ENCODE measurements around the gene BTBD2. TPM values are rescaled to one million over a fixed set of nuclear protein-coding genes. Genes with fewer than 3 reads are reported as not detected.

BTBD2 gene
- total RNA-seq, 2 experiments from 2014 or later = 37.4 to 52.7 TPM

Other genes with a start within 250 kb of the BTBD2 start
- 10 to 100 TPM in 1 of 2 experiments, 1 to 10 TPM in 1; 7.3 to 21.8 TPM for gene ATP8B3, start 203.4 kb downstream of the BTBD2 start, total RNA-seq
- gene REXO1, start 167.2 kb downstream of the BTBD2 start, total RNA-seq = 10 to 100 TPM; 58.4 to 68.4 TPM
- 10 to 100 TPM; 22.6 to 28.1 TPM for gene KLF16, start 152.1 kb downstream of the BTBD2 start, total RNA-seq
- gene ABHD17A, start 130.2 kb downstream of the BTBD2 start, total RNA-seq = 100 to 1,000 TPM; 156 to 189 TPM
- 10 to 100 TPM in 1 of 2 experiments, 1 to 10 TPM in 1; 9.3 to 11.4 TPM for gene ADAT3, start 110.3 kb downstream of the BTBD2 start, total RNA-seq
- gene SCAMP4, start 110.3 kb downstream of the BTBD2 start, total RNA-seq = 10 to 100 TPM; 32.9 to 34.8 TPM
- 100 to 1,000 TPM; 114 to 129 TPM for gene CSNK1G2, start 74.5 kb downstream of the BTBD2 start, total RNA-seq
- gene MKNK2, start 35.5 kb upstream of the BTBD2 start, total RNA-seq = 100 to 1,000 TPM; 196 to 201 TPM
- gene MOB3A, start 80.6 kb upstream of the BTBD2 start, total RNA-seq = 100 to 1,000 TPM; 200 to 202 TPM
- gene IZUMO4, start 81.2 kb upstream of the BTBD2 start, total RNA-seq = 10 to 100 TPM in 1 of 2 experiments, 1 to 10 TPM in 1; 7.2 to 10.1 TPM
- gene AP3D1, start 135.9 kb upstream of the BTBD2 start, total RNA-seq = 100 to 1,000 TPM; 110 to 127 TPM
- 100 to 1,000 TPM in 1 of 2 experiments, 10 to 100 TPM in 1; 99.9 to 105 TPM for gene DOT1L, start 148.2 kb upstream of the BTBD2 start, total RNA-seq
- gene PLEKHJ1, start 220.6 kb upstream of the BTBD2 start, total RNA-seq = 10 to 100 TPM; 78.3 to 80.8 TPM
- gene SF3A2, start 221.1 kb upstream of the BTBD2 start, total RNA-seq = 100 to 1,000 TPM; 167 to 178 TPM
- 1 to 10 TPM; 5.1 to 6.0 TPM for gene AMH, start 233.6 kb upstream of the BTBD2 start, total RNA-seq
- 1 to 10 TPM in 1 of 2 experiments, not detected in 1; 1.0 TPM for gene JSRP1, start 240.7 kb upstream of the BTBD2 start, total RNA-seq

Data from activated CD8-positive, alpha-beta memory T cell treated with anti-CD3 and anti-CD28 coated beads, Interleukin-2, amount 10 ng/mL, durations not matched to agents 7 days and 5 days (primary cell).